ENCODE data around the gene TMEM132D. TPM values are rescaled to one million over a fixed set of nuclear protein-coding genes. Genes with fewer than 3 reads are reported as not detected.

TMEM132D gene
- total RNA-seq, 2 donors from 2014 or later = not detected

- no peak for ATAC-seq
- Mint-ChIP-seq H3K36me3 (no peaks in the 10 kb centered on the region), H3K9me3 (peaks cover 5 to 9% of the 10 kb centered on the region in 2 donors), H3K27ac (no peak overlapping the region)
- no peak for DNase-seq (ENCODE audit: low spot score in 2 of 2)
Measured at GRCh38 chr12:129186952-129187351, 716.9 kb downstream of the TMEM132D start.

DNA sequence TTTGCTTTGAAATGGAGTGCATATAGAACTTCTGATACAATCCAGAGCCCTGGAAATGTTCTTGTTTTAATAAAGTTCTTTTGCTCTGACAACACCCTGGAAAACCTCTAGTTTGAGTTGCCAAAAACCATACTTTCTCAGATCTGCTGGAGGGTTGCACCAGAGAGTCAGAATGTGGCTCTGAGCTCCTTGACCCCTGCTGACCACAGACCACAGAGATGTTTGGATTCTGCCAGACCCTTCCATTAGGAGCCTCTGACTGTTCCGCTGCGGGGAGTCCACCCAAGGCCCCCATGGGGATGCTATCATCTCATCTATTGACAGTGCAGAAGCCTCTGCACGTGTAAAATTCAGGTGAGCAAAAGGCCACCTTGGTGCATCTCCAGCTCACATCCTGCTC lies 718.0 kb downstream of the TMEM132D start:
- no peak overlapping the region for H3K27ac Mint-ChIP-seq
- ATAC-seq (no peak), DNase-seq (ENCODE audit: low spot score in 2 of 2) (no peak)
- H3K36me3 Mint-ChIP-seq = no peaks in the 10 kb centered on the region
- H3K9me3 Mint-ChIP-seq = peaks cover 5 to 13% of the 10 kb centered on the region in 2 donors

GRCh38 chr12:129184127-129184928 lies 719.5 kb downstream of the TMEM132D start:
- Mint-ChIP-seq H3K27ac (no peak overlapping the region), H3K9me3 (peaks cover 5 to 13% of the 10 kb centered on the region in 2 donors), H3K36me3 (no peaks in the 10 kb centered on the region)
- ATAC-seq (no peak), DNase-seq (ENCODE audit: low spot score in 2 of 2) (no peak)

DNA sequence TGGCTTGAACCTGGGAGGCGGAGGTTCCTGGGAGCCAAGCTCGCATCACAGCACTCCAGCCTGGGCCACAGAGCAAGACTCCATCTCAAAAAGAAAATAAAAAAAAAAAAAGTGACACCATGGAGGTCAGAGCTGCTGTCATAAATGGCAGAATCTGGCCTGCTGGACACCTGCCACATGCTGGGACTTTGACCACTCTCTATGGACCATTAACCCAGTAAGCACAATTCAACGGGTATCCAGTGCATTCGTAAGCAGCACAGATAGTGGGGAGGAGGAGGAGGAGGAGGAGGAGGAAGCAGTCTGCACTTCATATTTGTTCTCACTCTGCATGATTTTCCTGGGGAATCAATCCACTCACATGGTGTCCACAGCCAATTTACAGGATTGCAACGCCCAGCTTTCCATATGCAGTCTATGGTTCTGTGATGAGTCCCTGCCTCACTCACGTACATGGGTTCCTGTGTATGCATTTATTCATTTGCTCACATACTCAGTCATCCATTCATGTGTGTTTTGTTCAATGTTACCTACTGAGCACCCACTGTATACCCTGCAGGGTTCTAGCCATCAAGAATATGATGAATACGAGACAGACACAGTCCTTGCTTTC lies 723.8 kb downstream of the TMEM132D start:
- Mint-ChIP-seq H3K27ac (no peak overlapping the region), H3K9me3 (peaks cover 0 to 8% of the 10 kb centered on the region in 2 donors), H3K36me3 (no peaks in the 10 kb centered on the region)
- ATAC-seq = no peak
- DNase-seq (ENCODE audit: low spot score in 2 of 2) = no peak

DNA sequence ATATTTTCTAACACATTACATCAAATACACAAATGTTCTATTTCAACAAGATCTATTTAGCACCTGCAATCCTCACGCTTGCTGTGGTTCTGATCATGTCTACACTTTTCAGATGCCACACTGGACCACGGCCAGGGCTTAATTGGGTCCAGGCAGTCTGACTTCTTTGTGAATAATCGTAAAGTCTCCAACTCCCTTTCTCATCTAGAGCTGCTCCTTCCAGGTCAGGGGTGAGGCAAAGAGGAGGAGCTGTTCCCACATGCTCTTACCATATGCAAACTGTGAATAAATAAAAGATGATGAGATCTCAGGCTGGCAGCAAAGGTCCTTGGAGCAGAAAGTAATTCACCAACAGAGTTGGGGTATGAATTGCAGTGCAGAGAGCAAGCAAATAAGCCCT lies 733.9 kb downstream of the TMEM132D start:
- peaks cover 0 to 6% of the 10 kb centered on the region in 2 donors for H3K36me3 Mint-ChIP-seq

DNA sequence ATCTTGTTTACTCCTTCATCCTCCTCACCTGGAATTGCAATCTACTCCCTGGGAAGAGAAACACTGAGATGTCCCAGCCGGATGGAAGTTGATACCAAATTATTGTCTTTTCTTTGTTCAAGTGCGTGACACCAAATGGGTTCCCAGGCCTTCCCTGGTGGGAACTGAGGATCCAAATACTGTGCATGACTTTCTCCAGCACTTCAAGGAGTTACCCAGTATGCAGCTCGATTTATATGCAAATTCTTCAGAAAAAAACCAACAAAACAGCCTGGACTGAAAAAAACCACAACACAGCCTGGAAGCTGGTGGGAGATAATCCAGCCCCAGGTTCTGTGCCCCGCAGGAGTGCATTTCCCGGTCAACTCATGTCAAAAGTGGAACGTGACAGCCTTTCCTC lies 740.0 kb downstream of the TMEM132D start:
- Mint-ChIP-seq H3K36me3 (peaks cover 0 to 20% of the 10 kb centered on the region in 2 donors), H3K27ac (no peak overlapping the region), H3K9me3 (peaks cover 9 to 19% of the 10 kb centered on the region in 2 donors)
- ATAC-seq (no peak), DNase-seq (ENCODE audit: low spot score in 2 of 2) (no peak)

More for the DNA sequence above, 733.9 kb downstream of the TMEM132D start:
- no peak overlapping the region for H3K27ac Mint-ChIP-seq
- DNase-seq (ENCODE audit: low spot score in 2 of 2) (no peak), ATAC-seq (no peak)
- peaks cover 7 to 9% of the 10 kb centered on the region in 2 donors for H3K9me3 Mint-ChIP-seq

GRCh38 chr12:129163461-129163860 lies 740.4 kb downstream of the TMEM132D start:
- Mint-ChIP-seq H3K36me3 (peaks cover 0 to 20% of the 10 kb centered on the region in 2 donors), H3K9me3 (peaks cover 11 to 19% of the 10 kb centered on the region in 2 donors), H3K27ac (no peak overlapping the region)
- DNase-seq (ENCODE audit: low spot score in 2 of 2) = no peak
- ATAC-seq = no peak

GRCh38 chr12:129162805-129163204 lies 741.0 kb downstream of the TMEM132D start:
- Mint-ChIP-seq H3K36me3 (peaks cover 0 to 20% of the 10 kb centered on the region in 2 donors), H3K27ac (no peak overlapping the region), H3K9me3 (peaks cover 17 to 19% of the 10 kb centered on the region in 2 donors)
- DNase-seq (ENCODE audit: low spot score in 2 of 2) = no peak
- no peak for ATAC-seq

- peaks cover 18 to 19% of the 10 kb centered on the region in 2 donors for H3K9me3 Mint-ChIP-seq
- ATAC-seq (no peak), DNase-seq (ENCODE audit: low spot score in 2 of 2) (no peak)
- H3K36me3 Mint-ChIP-seq = peaks cover 0 to 20% of the 10 kb centered on the region in 2 donors
- no peak overlapping the region for H3K27ac Mint-ChIP-seq
Measured at GRCh38 chr12:129161511-129161910, 742.3 kb downstream of the TMEM132D start.

- Mint-ChIP-seq H3K27ac (no peak overlapping the region), H3K9me3 (peaks cover 18 to 19% of the 10 kb centered on the region in 2 donors), H3K36me3 (peaks cover 0 to 20% of the 10 kb centered on the region in 2 donors)
- ATAC-seq (no peak), DNase-seq (ENCODE audit: low spot score in 2 of 2) (no peak)
Measured at GRCh38 chr12:129160282-129160681, 743.5 kb downstream of the TMEM132D start.

DNA sequence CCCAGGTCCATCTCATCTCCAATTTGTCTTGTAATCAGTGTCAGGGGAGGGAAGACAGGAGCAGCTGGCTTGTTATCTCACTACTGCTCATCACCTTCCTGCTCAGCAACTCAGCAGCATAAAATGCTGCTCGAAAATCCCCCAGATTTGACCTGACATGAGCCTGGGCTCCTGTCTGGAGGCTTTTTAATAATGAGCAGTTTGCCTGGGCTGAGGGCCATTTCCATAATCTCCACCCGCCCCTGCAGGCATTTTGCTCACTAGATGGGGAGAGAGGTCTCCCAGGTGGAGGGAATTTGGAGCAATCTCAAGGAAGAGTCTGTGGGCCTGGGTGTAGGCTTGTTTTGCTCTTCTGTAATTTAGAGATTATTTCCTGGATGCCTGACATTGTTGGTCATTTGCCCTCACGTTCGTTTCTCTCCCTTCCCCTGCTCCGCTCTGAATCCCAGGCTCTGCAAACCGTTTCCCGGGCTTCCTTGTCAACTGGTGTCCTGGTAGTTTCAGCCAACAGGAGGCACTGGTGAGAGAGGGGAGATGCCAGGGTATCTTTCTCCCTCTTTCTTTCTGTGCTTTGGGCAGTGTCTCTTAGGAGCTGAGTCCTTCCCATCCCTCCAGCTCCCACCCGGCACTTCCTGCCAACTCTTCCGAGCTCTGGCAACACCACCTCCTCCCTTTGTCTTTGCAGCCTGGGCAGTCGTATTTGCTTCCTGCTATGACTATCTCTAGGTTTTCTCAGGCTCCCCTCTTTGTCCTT lies 751.3 kb downstream of the TMEM132D start:
- ATAC-seq = no peak
- Mint-ChIP-seq H3K9me3 (peaks cover 4 to 8% of the 10 kb centered on the region in 2 donors), H3K36me3 (no peaks in the 10 kb centered on the region), H3K27ac (no peak overlapping the region)
- DNase-seq (ENCODE audit: low spot score in 2 of 2) = no peak

GRCh38 chr12:129150721-129151120 lies 753.1 kb downstream of the TMEM132D start:
- Mint-ChIP-seq H3K9me3 (peaks cover 8 to 10% of the 10 kb centered on the region in 2 donors), H3K27ac (no peak overlapping the region), H3K36me3 (no peaks in the 10 kb centered on the region)
- DNase-seq (ENCODE audit: low spot score in 2 of 2) (no peak), ATAC-seq (no peak)

- DNase-seq (ENCODE audit: low spot score in 2 of 2) (no peak), ATAC-seq (no peak)
- Mint-ChIP-seq H3K36me3 (no peaks in the 10 kb centered on the region), H3K9me3 (peaks cover 3 to 15% of the 10 kb centered on the region in 2 donors), H3K27ac (no peak overlapping the region)
Measured at GRCh38 chr12:129145381-129145780, 758.4 kb downstream of the TMEM132D start.

DNA sequence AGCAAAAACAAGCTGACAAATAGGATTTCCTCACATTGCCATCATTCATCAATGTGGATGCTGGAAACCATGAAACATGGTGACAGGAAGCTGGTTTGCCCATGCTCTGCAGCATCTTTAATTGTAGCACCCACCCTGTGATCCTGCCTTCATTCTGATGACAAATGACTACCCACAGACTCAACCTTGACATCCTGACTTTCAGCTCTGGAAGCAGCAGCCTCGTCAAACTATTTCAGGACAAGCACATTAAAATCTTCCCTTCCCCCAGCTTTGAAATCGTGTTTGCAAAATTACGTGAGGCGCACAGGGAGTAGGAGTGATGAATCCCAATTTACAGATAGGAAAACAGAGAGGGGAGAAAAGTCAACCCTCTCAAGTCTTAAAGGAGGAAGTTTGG lies 765.0 kb downstream of the TMEM132D start:
- H3K36me3 Mint-ChIP-seq = peaks cover 0 to 4% of the 10 kb centered on the region in 2 donors
- no peak overlapping the region for H3K27ac Mint-ChIP-seq
- ATAC-seq = no peak
- no peak for DNase-seq (ENCODE audit: low spot score in 2 of 2)
- H3K9me3 Mint-ChIP-seq = peaks cover 0 to 5% of the 10 kb centered on the region in 2 donors

GRCh38 chr12:129136694-129137325 lies 767.0 kb downstream of the TMEM132D start:
- peaks cover 0 to 4% of the 10 kb centered on the region in 2 donors for H3K36me3 Mint-ChIP-seq
- peaks cover 0 to 10% of the 10 kb centered on the region in 2 donors for H3K9me3 Mint-ChIP-seq
- no peak overlapping the region for H3K27ac Mint-ChIP-seq
- DNase-seq (ENCODE audit: low spot score in 2 of 2) = no peak
- no peak for ATAC-seq

DNA sequence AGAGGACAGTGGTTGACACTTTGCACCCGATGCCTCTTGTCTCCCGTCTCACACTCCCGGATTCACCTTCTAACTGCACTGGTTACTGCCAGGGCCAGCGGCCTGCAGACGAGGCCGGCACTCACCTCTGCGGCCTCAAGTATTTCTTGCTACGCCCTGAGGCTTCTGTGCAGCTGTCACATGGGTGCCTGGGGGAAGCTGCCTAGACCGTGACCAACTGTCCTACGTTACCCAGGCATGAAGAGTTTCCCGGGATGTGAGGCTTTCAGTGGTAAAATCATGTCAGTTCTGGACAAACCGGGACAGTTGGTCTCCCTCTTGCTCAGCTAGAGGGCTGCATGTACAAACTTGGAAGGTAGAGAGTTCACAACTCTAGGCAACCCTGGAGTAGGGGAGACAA lies 776.1 kb downstream of the TMEM132D start:
- Mint-ChIP-seq H3K36me3 (no peaks in the 10 kb centered on the region), H3K9me3 (peaks cover 9 to 10% of the 10 kb centered on the region in 2 donors), H3K27ac (no peak overlapping the region)
- DNase-seq (ENCODE audit: low spot score in 2 of 2) (no peak), ATAC-seq (no peak)

Data from activated naive CD4-positive, alpha-beta T cell treated with anti-CD3 and anti-CD28 coated beads, Interleukin-2, amount 50 U/mL, for 72 hours (primary cell).